Pancreas (tissue), 10 donors: ENCODE measurements around the gene PLPP4. TPM values are rescaled to one million over a fixed set of nuclear protein-coding genes. Genes with fewer than 3 reads are reported as not detected.

Experiments used
- ATAC-seq, 4 donors: fragments of 200-7000 bp; cut with Tn5 transposase; one replicate each; pipeline versions ENCODE4 v1.8.0 to v1.9.1; 2020; ENCODE audit warnings: mild to moderate bottlenecking in 4 of 4, moderate library complexity in 4 of 4
- DNase-seq, 6 donors: peaks; one replicate each; pipeline ENCODE4 v3.0.0-alpha.2; 2020
- FAIRE-seq: peaks from 2 replicates; lab custom pipeline; 2012; peaks lifted over from hg19 to GRCh38; lab: Jason Lieb, UNC
- H3K27ac ChIP-seq, 4 donors: fragments of 200-600 bp; sonication (generic); 1 replicate in 3 of 4; 2 replicates in 1 of 4; pipeline versions ENCODE4 v1.5.0 to v1.8.0; 2020
- H3K27me3 ChIP-seq, 4 donors: fragments of 200-600 bp; one replicate each; pipeline ENCODE4 v1.8.0; 2021
- H3K36me3 ChIP-seq, 3 donors: fragments of 200-600 bp; sonication (generic) in 1 of 3; one replicate each; pipeline versions ENCODE4 v1.5.0 to v1.8.0; 2020 to 2021
- H3K4me1 ChIP-seq, 3 donors: fragments of 200-600 bp; one replicate each; pipeline ENCODE4 v1.8.0; 2021
- H3K4me3 ChIP-seq, 4 donors: fragments of 200-600 bp; sonication (generic) in 2 of 4; one replicate each; pipeline versions ENCODE4 v1.5.0 to v1.8.0; 2020 to 2021
- H3K9me3 ChIP-seq, 4 donors: fragments of 200-600 bp; one replicate each; pipeline ENCODE4 v1.8.0; 2021
- WGBS, 2 donors: extraction: QIAGEN DNeasy Blood & Tissue Kit; methylation state at CpG; one replicate each; pipeline ENCODE4 v1.1.7; 2013; 5-methylcytosine and 5-hydroxymethylcytosine counted together
- intact Hi-C, 3 donors: fragments of 100-400 bp; cut with DNase I; formaldehyde crosslinking; loops; one replicate each; pipeline versions ENCODE4 v1.11.1 to v1.14.2; 2022
- polyA plus RNA-seq, 2 donors: library from polyadenylated mRNA; stranded (reverse); fragments of 200-250 nt; gene quantifications; one replicate each; pipeline ENCODE4 v1.2.3, GENCODE V29; 2013
- total RNA-seq, 6 donors: library from RNA; stranded (reverse); fragmentation: NEBNext Ultra II Directional in 4 of 6; extraction: Animal tissue kit (Norgen Biotek cat#: 25700) in 4 of 6; gene quantifications; one replicate each; pipeline versions ENCODE4 v1.2.1 to v1.2.4, GENCODE V29; 2021 to 2023
- TF ChIP-seq, protein P1 (sequence below), 4 donors: fragments of 200-600 bp; sonication (generic) in 3 of 4; IDR thresholded peaks; one replicate each; pipeline versions ENCODE4 v1.5.0 to v1.8.0; 2021; ENCODE audit warnings: antibody characterized with exemption in 4 of 4
- donor health status: healthy with polysubstance abuse.
- donor health status: DM: no; HTN: no; CAD: no; lungs with moderate emphysema.
- donor health status: DM: no; HTN: no; CAD: no.
- donor health status: control.
- donor health status: control.
- donor health status: Bipolar disorder and iron deficiency.
- donor health status: DM: yes; HTN: yes; CAD: no.
- donor health status: DM: no; HTN: no; CAD: no.
- donor health status: DM: no; HTN: no; CAD: no.
- donor health status: DM: yes; HTN: yes; CAD: no.

Gene PLPP4
- total and polyA plus RNA-seq, 8 donors: 0.07 to 1.7 (median 0.08) TPM; not detected in 5

DNA sequence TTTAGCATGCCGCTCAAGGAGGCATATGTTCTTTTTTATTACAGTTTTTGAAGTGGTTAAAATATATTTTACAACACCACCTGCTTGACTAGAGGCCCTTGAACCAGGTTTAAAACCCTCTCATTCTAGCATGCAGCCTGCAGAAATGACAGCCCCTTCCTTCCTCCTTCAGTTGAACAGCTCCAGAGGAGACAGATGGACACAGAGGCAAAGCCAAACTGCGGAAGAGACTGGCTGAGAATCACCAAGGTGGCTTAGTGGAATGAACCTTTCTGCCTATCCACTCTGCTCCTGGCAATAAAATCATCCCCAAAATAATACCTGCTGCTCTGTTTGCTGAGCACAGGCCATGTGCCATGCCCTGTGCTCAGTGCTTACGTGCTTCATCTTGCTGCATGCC is 23.9 kb upstream of the PLPP4 start:
- TF ChIP-seq, protein P1, sequence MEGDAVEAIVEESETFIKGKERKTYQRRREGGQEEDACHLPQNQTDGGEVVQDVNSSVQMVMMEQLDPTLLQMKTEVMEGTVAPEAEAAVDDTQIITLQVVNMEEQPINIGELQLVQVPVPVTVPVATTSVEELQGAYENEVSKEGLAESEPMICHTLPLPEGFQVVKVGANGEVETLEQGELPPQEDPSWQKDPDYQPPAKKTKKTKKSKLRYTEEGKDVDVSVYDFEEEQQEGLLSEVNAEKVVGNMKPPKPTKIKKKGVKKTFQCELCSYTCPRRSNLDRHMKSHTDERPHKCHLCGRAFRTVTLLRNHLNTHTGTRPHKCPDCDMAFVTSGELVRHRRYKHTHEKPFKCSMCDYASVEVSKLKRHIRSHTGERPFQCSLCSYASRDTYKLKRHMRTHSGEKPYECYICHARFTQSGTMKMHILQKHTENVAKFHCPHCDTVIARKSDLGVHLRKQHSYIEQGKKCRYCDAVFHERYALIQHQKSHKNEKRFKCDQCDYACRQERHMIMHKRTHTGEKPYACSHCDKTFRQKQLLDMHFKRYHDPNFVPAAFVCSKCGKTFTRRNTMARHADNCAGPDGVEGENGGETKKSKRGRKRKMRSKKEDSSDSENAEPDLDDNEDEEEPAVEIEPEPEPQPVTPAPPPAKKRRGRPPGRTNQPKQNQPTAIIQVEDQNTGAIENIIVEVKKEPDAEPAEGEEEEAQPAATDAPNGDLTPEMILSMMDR (IDR thresholded peaks at IDR 0.05): no peak
- H3K4me1 ChIP-seq: no peaks in the 10 kb centered on the region
- DNase-seq (no peak), FAIRE-seq (no peak), ATAC-seq (no peak)
- H3K4me3 ChIP-seq: no peak overlapping the region
- no peak overlapping the region for H3K27ac ChIP-seq
- 76 to 78% methylated on average over 3 of the region's 3 CpGs for WGBS, 2 donors
- intact Hi-C loops: no loop called here
- no peaks in the 10 kb centered on the region for H3K27me3 ChIP-seq
- H3K36me3 ChIP-seq: no peaks in the 10 kb centered on the region
- H3K9me3 ChIP-seq: no peaks in the 10 kb centered on the region

- intact Hi-C loops: no loop called here
- Histone ChIP-seq H3K27ac (no peak overlapping the region), H3K27me3 (no peaks in the 10 kb centered on the region), H3K4me1 (no peaks in the 10 kb centered on the region), H3K4me3 (no peak overlapping the region), H3K36me3 (no peaks in the 10 kb centered on the region), H3K9me3 (no peaks in the 10 kb centered on the region)
- DNase-seq (no peak), FAIRE-seq (no peak), ATAC-seq (no peak)
- WGBS, 2 donors: 67 to 74% methylated on average over 7 of the region's 7 CpGs
- TF ChIP-seq, protein P1 (IDR thresholded peaks at IDR 0.05): no peak
These were observed 20.5 kb upstream of the PLPP4 start for GRCh38 chr10:120436439-120437112.

- Histone ChIP-seq H3K36me3 (no peaks in the 10 kb centered on the region), H3K27ac (no peak overlapping the region), H3K4me1 (no peaks in the 10 kb centered on the region), H3K4me3 (no peak overlapping the region), H3K9me3 (no peaks in the 10 kb centered on the region), H3K27me3 (no peaks in the 10 kb centered on the region)
- intact Hi-C loops: no loop called here
- ATAC-seq (no peak), FAIRE-seq (no peak), DNase-seq (no peak)
- TF ChIP-seq, protein P1 (IDR thresholded peaks at IDR 0.05): no peak
- WGBS, 2 donors: 36 to 90% methylated on average over 2 of the region's 2 CpGs
These were observed 19.5 kb upstream of the PLPP4 start for GRCh38 chr10:120437541-120437940.

DNA sequence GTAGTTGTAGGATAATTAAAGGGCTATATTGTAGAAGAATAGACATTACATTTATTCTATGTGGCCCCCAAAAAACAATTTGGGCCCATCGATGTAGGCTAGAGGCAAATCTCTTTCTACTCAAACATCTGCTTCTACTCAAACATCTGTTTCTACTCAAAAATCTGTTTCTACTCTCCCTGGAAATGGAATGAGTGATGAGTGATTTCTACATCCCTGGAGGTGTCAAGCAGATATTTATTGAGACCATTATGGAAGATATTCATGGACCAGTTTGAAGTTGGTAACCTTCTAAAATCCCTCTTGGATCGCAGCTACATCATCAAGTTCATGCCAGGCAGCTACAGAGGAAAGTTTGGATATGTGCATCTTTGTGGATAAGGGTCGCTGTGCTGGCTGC is 5.1 kb upstream of the PLPP4 start:
- 67 to 75% methylated on average over 3 of the region's 3 CpGs for WGBS, 2 donors
- intact Hi-C loops: no loop called here
- FAIRE-seq: no peak
- DNase-seq: no peak
- no peak overlapping the region for H3K4me3 ChIP-seq
- no peak for ATAC-seq
- no peak overlapping the region for H3K27ac ChIP-seq
- no peaks in the 10 kb centered on the region for H3K4me1 ChIP-seq
- H3K9me3 ChIP-seq: no peaks in the 10 kb centered on the region
- TF ChIP-seq, protein P1 (IDR thresholded peaks at IDR 0.05): no peak
- no peaks in the 10 kb centered on the region for H3K27me3 ChIP-seq
- H3K36me3 ChIP-seq: no peaks in the 10 kb centered on the region

GRCh38 chr10:120453319-120453718 is 3.7 kb upstream of the PLPP4 start:
- ATAC-seq (no peak), DNase-seq (no peak), FAIRE-seq (no peak)
- WGBS, 2 donors: 33 to 35% methylated on average over 1 of the region's 1 CpG
- intact Hi-C loops: no loop called here
- Histone ChIP-seq H3K4me1 (peaks cover 0 to 4% (median 3%) of the 10 kb centered on the region in 3 donors), H3K4me3 (no peak overlapping the region), H3K9me3 (no peaks in the 10 kb centered on the region), H3K27ac (no peak overlapping the region), H3K36me3 (no peaks in the 10 kb centered on the region), H3K27me3 (peaks cover 0 to 10% (median 0%) of the 10 kb centered on the region in 4 donors)
- TF ChIP-seq, protein P1 (IDR thresholded peaks at IDR 0.05): no peak
